PC-3 (cell line): ENCODE data around the gene MACO1. TPM values are rescaled to one million over a fixed set of nuclear protein-coding genes. Genes with fewer than 3 reads are reported as not detected.

Experiments used
- ATAC-seq: fragments of 200-7000 bp; cut with Tn5 transposase; 2 replicates; pipeline ENCODE4 v1.9.1; 2020; ENCODE audit warnings: mild to moderate bottlenecking, moderate library complexity
- BruUV-seq: library from RNA; stranded (reverse); fragments of 400-500 nt; replicated peaks from 2 replicates; lab custom pipeline; 2021; lab: Mats Ljungman, UMichigan
- CTCF ChIA-PET: fragments of 300-600 bp; sonication (Branson Sonifier 250); formaldehyde crosslinking; loops from one replicate; lab custom pipeline; 2022; ENCODE audit warnings: antibody characterized with exemption; lab: Charles Lee
- POLR2A ChIA-PET: fragments of 300-600 bp; sonication (Branson Sonifier 250); formaldehyde crosslinking; loops from one replicate; lab custom pipeline; 2022; ENCODE audit warnings: antibody characterized with exemption; ENCODE audit not compliant: unreplicated experiment; lab: Charles Lee
- DNase-seq: peaks from one replicate; pipeline ENCODE4 v3.0.0-alpha.2; 2015
- H2AFZ ChIP-seq: fragments of 300-600 bp; sonication (generic); 2 replicates; pipeline ENCODE4 v1.6.0; 2016; ENCODE audit warnings: antibody characterized with exemption, low read length
- H3F3A ChIP-seq: fragments of 300-600 bp; sonication (generic); one replicate; pipeline ENCODE4 v1.6.0; 2017; ENCODE audit warnings: antibody characterized with exemption, low read length, control low read depth, mild to moderate bottlenecking; ENCODE audit not compliant: unreplicated experiment
- H3K27ac ChIP-seq: fragments of 300-600 bp; sonication (generic); 2 replicates; pipeline ENCODE4 v1.5.1; 2016; ENCODE audit warnings: mild to moderate bottlenecking, low read length
- H3K27me3 ChIP-seq: fragments of 300-600 bp; sonication (generic); 2 replicates; pipeline ENCODE4 v1.6.1; 2016; ENCODE audit warnings: low read length, mixed read lengths
- H3K36me3 ChIP-seq: fragments of 300-600 bp; sonication (generic); 2 replicates; pipeline ENCODE4 v1.6.1; 2016; ENCODE audit warnings: low read depth, mixed run types, low read length, mixed read lengths
- H3K4me1 ChIP-seq: fragments of 300-600 bp; sonication (generic); 2 replicates; pipeline ENCODE4 v1.5.1; 2016; ENCODE audit warnings: low read length; ENCODE audit not compliant: insufficient read depth
- H3K4me2 ChIP-seq: fragments of 300-600 bp; sonication (generic); 2 replicates; pipeline ENCODE4 v1.6.0; 2016; ENCODE audit warnings: low read length
- H3K4me3 ChIP-seq: fragments of 300-600 bp; sonication (generic); 2 replicates; pipeline ENCODE4 v1.5.1; 2016; ENCODE audit warnings: mild to moderate bottlenecking, low read length, mixed read lengths
- H3K79me2 ChIP-seq: fragments of 300-600 bp; sonication (generic); 2 replicates; pipeline ENCODE4 v1.6.1; 2017; ENCODE audit warnings: low read length, mixed read lengths
- H3K9ac ChIP-seq: fragments of 300-600 bp; sonication (generic); 2 replicates; pipeline ENCODE4 v1.6.0; 2016; ENCODE audit warnings: mild to moderate bottlenecking, low read length
- H3K9me2 ChIP-seq: fragments of 300-600 bp; sonication (generic); replicated peaks from 2 replicates; pipeline ENCODE4 v1.6.1; 2016; ENCODE audit warnings: mixed run types, low read length, mixed read lengths
- H3K9me3 ChIP-seq: fragments of 300-600 bp; sonication (generic); 2 replicates; pipeline ENCODE4 v1.6.1; 2016; ENCODE audit warnings: low read length, mixed read lengths
- H4K20me1 ChIP-seq: fragments of 300-600 bp; sonication (generic); 2 replicates; pipeline ENCODE4 v1.6.1; 2016; ENCODE audit warnings: low read length, mixed read lengths
- EZH2 ChIP-seq: fragments of 300-600 bp; sonication (generic); IDR thresholded peaks from one replicate; pipeline ENCODE4 v1.6.1; 2017; ENCODE audit warnings: antibody characterized with exemption, mild to moderate bottlenecking, low read length; ENCODE audit not compliant: unreplicated experiment
- EZH2phosphoT487 ChIP-seq: fragments of 300-600 bp; sonication (generic); IDR thresholded peaks from 2 replicates; pipeline ENCODE4 v1.6.1; 2018; ENCODE audit warnings: mild to moderate bottlenecking, antibody characterized with exemption, low read length, borderline replicate concordance
- intact Hi-C: fragments of 100-400 bp; cut with micrococcal nuclease; formaldehyde crosslinking; loops from 2 replicates; pipeline ENCODE4 v1.9.0; 2023
- total RNA-seq: library from RNA; depleted of rRNA; stranded (reverse); fragments of >200 nt; gene quantifications from 2 replicates; pipeline ENCODE4 v1.2.3, GENCODE V29; 2014
- TF ChIP-seq, protein P1 (sequence below): fragments of 300-600 bp; sonication (generic); conservative IDR thresholded peaks from 2 replicates; pipeline ENCODE4 v1.5.1; 2017; ENCODE audit warnings: antibody characterized with exemption, low read depth, mild to moderate bottlenecking, low read length

The MACO1 gene
- total RNA-seq, 1 experiment from 2014 or later = 14.0 TPM

DNA sequence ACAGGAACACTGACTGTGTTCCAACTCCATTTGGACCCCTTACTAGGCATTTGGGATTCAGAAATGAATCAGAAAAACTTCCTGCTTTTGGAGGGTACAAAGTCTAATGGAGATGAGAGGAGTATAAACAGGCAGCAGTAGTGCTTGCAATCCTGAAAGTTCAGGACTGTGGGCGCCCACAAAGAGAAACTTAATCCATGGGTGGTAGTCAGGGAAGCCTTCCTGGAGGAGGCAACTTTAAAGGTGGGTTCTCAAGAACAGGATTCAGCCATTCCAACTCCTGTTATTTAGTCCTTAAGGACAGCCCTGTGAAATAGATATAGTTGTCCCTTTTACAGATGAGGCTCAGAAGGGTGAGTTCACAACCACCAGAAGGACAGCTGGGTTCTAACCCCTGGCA lies 110.7 kb downstream of the MACO1 start:
- no peak overlapping the region for H3K4me2 ChIP-seq
- ChIA-PET CTCF (no interaction called here), POLR2A (no interaction called here)
- no peaks in the 10 kb centered on the region for H3K9me2 ChIP-seq
- TF ChIP-seq, protein P1, sequence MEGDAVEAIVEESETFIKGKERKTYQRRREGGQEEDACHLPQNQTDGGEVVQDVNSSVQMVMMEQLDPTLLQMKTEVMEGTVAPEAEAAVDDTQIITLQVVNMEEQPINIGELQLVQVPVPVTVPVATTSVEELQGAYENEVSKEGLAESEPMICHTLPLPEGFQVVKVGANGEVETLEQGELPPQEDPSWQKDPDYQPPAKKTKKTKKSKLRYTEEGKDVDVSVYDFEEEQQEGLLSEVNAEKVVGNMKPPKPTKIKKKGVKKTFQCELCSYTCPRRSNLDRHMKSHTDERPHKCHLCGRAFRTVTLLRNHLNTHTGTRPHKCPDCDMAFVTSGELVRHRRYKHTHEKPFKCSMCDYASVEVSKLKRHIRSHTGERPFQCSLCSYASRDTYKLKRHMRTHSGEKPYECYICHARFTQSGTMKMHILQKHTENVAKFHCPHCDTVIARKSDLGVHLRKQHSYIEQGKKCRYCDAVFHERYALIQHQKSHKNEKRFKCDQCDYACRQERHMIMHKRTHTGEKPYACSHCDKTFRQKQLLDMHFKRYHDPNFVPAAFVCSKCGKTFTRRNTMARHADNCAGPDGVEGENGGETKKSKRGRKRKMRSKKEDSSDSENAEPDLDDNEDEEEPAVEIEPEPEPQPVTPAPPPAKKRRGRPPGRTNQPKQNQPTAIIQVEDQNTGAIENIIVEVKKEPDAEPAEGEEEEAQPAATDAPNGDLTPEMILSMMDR = no peak
- TF ChIP-seq EZH2 (no peak), EZH2phosphoT487 (no peak)
- no peaks in the 10 kb centered on the region for H3K36me3 ChIP-seq
- no peaks in the 10 kb centered on the region for H3K9me3 ChIP-seq
- H3K27me3 ChIP-seq = no peaks in the 10 kb centered on the region
- peaks cover 7% of the 10 kb centered on the region; the same call in 1 of the 2 replicates for H4K20me1 ChIP-seq
- no peaks in the 10 kb centered on the region for H3F3A ChIP-seq
- DNase-seq = no peak
- ATAC-seq = no peak
- no peak overlapping the region for H2AFZ ChIP-seq
- BruUV-seq = no TSS peak
- peaks cover 4% of the 10 kb centered on the region; the same call in 1 of the 2 replicates for H3K4me1 ChIP-seq
- H3K4me3 ChIP-seq = no peak overlapping the region
- H3K79me2 ChIP-seq = peaks cover 28% of the 10 kb centered on the region
- intact Hi-C loops = no loop called here
- H3K27ac ChIP-seq = no peak overlapping the region
- no peak overlapping the region for H3K9ac ChIP-seq

DNA sequence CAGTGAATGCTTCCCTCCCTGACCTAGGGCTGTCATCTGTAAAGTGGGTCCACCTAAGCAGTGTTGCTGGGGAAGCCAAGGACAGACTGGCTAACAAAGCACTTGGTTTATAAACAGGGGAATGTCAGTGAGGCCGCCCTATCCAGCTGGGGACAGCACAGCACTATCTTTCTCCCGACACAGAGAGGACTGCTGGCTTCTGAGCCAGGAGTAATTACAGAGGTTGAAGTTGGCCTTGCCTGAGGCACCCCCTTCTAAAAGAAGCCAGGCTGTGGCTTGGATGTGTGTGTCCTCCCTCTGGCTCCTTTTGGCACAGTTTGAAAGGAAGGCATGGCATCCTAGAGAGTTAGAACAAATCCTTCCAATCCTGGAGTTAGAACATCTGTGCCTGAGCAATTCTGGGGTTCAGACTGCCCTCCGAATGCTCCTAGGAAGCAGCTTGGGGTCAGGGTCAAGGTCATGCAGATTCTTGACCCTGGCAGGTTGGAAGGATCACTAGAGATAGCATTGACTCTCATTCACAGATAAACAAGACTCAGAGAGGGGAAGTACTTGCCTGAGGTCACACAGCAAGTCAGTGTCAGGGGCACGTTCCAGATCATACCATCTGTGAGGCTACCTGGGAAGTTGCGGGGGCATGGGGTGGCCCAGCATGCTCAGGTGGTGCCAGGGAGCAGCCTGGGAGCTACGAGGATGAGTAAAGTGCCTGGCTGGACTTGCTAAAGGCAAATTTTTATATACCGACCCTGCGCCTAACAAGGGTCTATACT lies 111.4 kb downstream of the MACO1 start:
- DNase-seq = no peak
- Histone ChIP-seq H3K79me2 (peaks cover 28% of the 10 kb centered on the region), H3K36me3 (no peaks in the 10 kb centered on the region), H3K4me3 (no peak overlapping the region), H3K9ac (no peak overlapping the region), H4K20me1 (peaks cover 7% of the 10 kb centered on the region; the same call in 1 of the 2 replicates), H3K27ac (no peak overlapping the region), H3K9me3 (no peaks in the 10 kb centered on the region), H3K4me1 (peaks cover 4% of the 10 kb centered on the region; the same call in 1 of the 2 replicates), H3K9me2 (no peaks in the 10 kb centered on the region), H3K27me3 (no peaks in the 10 kb centered on the region), H2AFZ (no peak overlapping the region), H3K4me2 (no peak overlapping the region), H3F3A (no peaks in the 10 kb centered on the region)
- ATAC-seq = no peak
- TF ChIP-seq, protein P1 = no peak
- no peak for TF ChIP-seq EZH2phosphoT487
- no peak for TF ChIP-seq EZH2
- CTCF ChIA-PET = no interaction called here
- BruUV-seq = no TSS peak
- intact Hi-C loops = no loop called here
- POLR2A ChIA-PET = no interaction called here

DNA sequence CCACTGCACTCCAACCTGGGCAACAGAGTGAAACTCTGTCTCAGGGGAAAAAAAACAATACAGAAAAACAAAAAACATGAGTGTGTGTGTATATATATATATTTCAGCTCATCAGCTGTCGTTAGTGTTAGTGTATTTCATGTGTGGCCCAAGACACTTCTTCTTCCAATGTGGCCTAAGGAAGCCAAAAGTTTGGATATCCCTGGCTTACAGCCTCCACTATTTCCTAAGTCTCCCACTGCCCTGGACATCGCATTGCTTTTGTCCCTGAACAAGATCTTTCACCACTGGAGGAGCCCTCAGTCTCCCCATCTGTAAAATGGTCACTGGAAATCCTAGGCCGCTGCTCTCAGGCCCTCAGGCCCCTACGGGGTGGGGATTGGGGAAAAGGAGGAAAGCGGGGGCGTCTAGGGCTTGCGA lies 112.3 kb downstream of the MACO1 start:
- Histone ChIP-seq H3K4me1 (peaks cover 4% of the 10 kb centered on the region; the same call in 1 of the 2 replicates), H3K9ac (no peak overlapping the region; the same call in 1 of the 2 replicates), H3K27me3 (no peaks in the 10 kb centered on the region), H3K4me3 (peak overlapping the region; percentile 81), H2AFZ (peak overlapping the region; percentile 88), H3K27ac (no peak overlapping the region), H3K4me2 (peak overlapping the region; percentile 92), H3K79me2 (peaks cover 34% of the 10 kb centered on the region), H3K36me3 (no peaks in the 10 kb centered on the region), H3F3A (no peaks in the 10 kb centered on the region), H3K9me3 (no peaks in the 10 kb centered on the region), H4K20me1 (peaks cover 7% of the 10 kb centered on the region; the same call in 1 of the 2 replicates), H3K9me2 (no peaks in the 10 kb centered on the region)
- intact Hi-C loops = no loop called here
- ChIA-PET POLR2A (no interaction called here), CTCF (interaction anchor here (0.8 kb wide), 1 partner anchor 29 kb away, joined by 3 read pairs; no protein-coding TSS in a partner anchor)
- DNase-seq = no peak
- BruUV-seq = no TSS peak
- no peak; the same call in 1 of the 2 replicates for ATAC-seq
- TF ChIP-seq EZH2phosphoT487 (no peak), EZH2 (no peak)
- TF ChIP-seq, protein P1 = no peak
